ENCODE data around the gene SIL1.

GRCh38 chr5:138964647-138965201, 233.4 kb downstream of the SIL1 start:
- TF ChIP-seq ATF2 (IDR thresholded peaks at IDR 0.05; ENCODE audit: low read length), result no peak
- no peak for TF ChIP-seq KDM1A (IDR thresholded peaks at IDR 0.05; ENCODE audit: borderline replicate concordance, low read length)
- TF ChIP-seq EGR1 (IDR thresholded peaks at IDR 0.05; ENCODE audit: borderline replicate concordance, low read depth, low read length), result no peak
- no peak for TF ChIP-seq CHD2 (IDR thresholded peaks at IDR 0.05; ENCODE audit: low read length)
